Fibroblast of lung (primary cell): ENCODE data around the gene MICOS13. TPM values are rescaled to one million over a fixed set of nuclear protein-coding genes. Genes with fewer than 3 reads are reported as not detected.

Experiments
- DNase-seq, 2 donors: peaks; one replicate each; pipeline versions ENCODE4 v3.0.0 to v3.0.0-alpha.2; 2010; ENCODE audit warnings: low read depth in 2 of 2
- H2AFZ ChIP-seq: 2 replicates; pipeline ENCODE4 v1.5.1; 2012; ENCODE audit warnings: low read length, control low read depth, inconsistent platforms
- H3K27ac ChIP-seq: 2 replicates; pipeline ENCODE4 v1.5.1; 2011; ENCODE audit warnings: low read length, control low read depth; ENCODE audit not compliant: insufficient read depth
- H3K27me3 ChIP-seq: 2 replicates; pipeline ENCODE4 v1.5.1; 2011; ENCODE audit warnings: mild to moderate bottlenecking, low read length; ENCODE audit not compliant: control insufficient read depth, insufficient read depth
- H3K36me3 ChIP-seq: 2 replicates; pipeline ENCODE4 v1.5.1; 2011; ENCODE audit warnings: low read length; ENCODE audit not compliant: control insufficient read depth, insufficient read depth
- H3K4me1 ChIP-seq: 2 replicates; pipeline ENCODE4 v1.5.1; 2011; ENCODE audit warnings: low read length; ENCODE audit not compliant: control insufficient read depth, insufficient read depth; ENCODE audit errors: extremely low read depth
- H3K4me2 ChIP-seq: 2 replicates; pipeline ENCODE4 v1.5.1; 2011; ENCODE audit warnings: low read length, control low read depth; ENCODE audit not compliant: insufficient read depth; ENCODE audit errors: extremely low read depth
- H3K4me3 ChIP-seq, 4 experiments: fragments of 200-600 bp in 1 of 4; sonication (generic) in 1 of 4; replicated peaks in 1 of 4; 2 replicates each; pipeline ENCODE4 v1.5.1; 2011 to 2016; ENCODE audit warnings: low read length in 4 of 4, low read depth in 3 of 4, mild to moderate bottlenecking in 3 of 4, control low read depth in 2 of 4, inconsistent platforms in 1 of 4, mixed read lengths in 1 of 4; ENCODE audit not compliant: insufficient read depth in 1 of 4; ENCODE audit errors: control extremely low read depth in 1 of 4
- H3K79me2 ChIP-seq: 2 replicates; pipeline ENCODE4 v1.5.1; 2012; ENCODE audit warnings: mild to moderate bottlenecking, low read length, inconsistent platforms; ENCODE audit not compliant: control insufficient read depth, insufficient read depth
- H3K9ac ChIP-seq: 2 replicates; pipeline ENCODE4 v1.5.1; 2011; ENCODE audit warnings: mild to moderate bottlenecking, low read length, control low read depth; ENCODE audit not compliant: insufficient read depth
- H3K9me3 ChIP-seq: 2 replicates; pipeline ENCODE4 v1.5.1; 2012; ENCODE audit warnings: low read depth, low read length; ENCODE audit not compliant: control insufficient read depth, insufficient read depth
- H4K20me1 ChIP-seq: 2 replicates; pipeline ENCODE4 v1.5.1; 2011; ENCODE audit warnings: low read length; ENCODE audit not compliant: control insufficient read depth, insufficient read depth; ENCODE audit errors: extremely low read depth
- EZH2 ChIP-seq: IDR thresholded peaks from 2 replicates; pipeline ENCODE4 v1.5.1; 2012; ENCODE audit warnings: low read length, control low read depth, mild to moderate bottlenecking; ENCODE audit errors: missing control alignments
- polyA plus RNA-seq, 2 donors: library from polyadenylated mRNA; depleted of rRNA in 1 of 2; stranded (reverse) in 1 of 2; unstranded in 1 of 2; fragments of >200 nt; gene quantifications; 2 replicates each; pipeline ENCODE4 v1.2.1, GENCODE V29; 2011 to 2012; ENCODE audit warnings: missing spikeins in 1 of 2
- total RNA-seq: library from RNA; depleted of rRNA; stranded (reverse); fragments of >200 nt; gene quantifications from 2 replicates; pipeline ENCODE4 v1.2.1, GENCODE V29; 2014
- TF ChIP-seq, protein P1 (sequence below), 2 donors: IDR thresholded peaks in 1 of 2; conservative IDR thresholded peaks in 1 of 2; 1 replicate in 1 of 2; 2 replicates in 1 of 2; pipeline ENCODE4 v1.5.1; 2011 to 2012; ENCODE audit warnings: low read length in 2 of 2, control low read depth in 1 of 2, inconsistent platforms in 1 of 2, low read depth in 1 of 2, mild to moderate bottlenecking in 1 of 2

Gene MICOS13
- total and polyA plus RNA-seq, 2 donors (not counting 1 experiment from before 2014, with no cell fraction given): 20.8 to 73.5 TPM

DNA sequence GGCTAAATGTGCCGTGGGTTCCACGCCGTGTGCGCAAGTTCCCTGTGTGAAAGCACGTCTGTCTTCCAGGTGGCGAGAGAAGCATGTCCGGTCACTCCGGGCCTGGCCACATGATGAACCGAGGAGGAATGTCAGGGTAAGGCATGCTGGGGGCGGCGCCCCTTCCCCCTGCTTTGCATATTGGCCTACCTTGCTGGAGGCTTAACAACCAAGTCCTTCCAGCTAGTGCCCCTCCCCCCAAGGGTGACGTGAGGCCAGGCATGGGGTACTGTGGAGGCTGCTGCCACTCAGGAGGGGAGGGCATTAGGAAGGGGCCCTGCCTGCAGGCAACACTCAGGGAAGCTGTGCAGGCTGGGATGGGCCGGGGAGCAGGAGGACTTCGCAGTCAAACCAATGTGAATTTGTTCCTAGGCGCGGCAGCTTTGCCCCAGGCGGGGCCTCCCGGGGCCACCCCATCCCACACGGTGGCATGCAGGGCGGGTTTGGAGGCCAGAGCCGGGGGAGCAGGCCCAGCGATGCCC lies 12.5 kb downstream of the MICOS13 start:
- no peak overlapping the region for H2AFZ ChIP-seq
- H3K4me3 ChIP-seq: no peak overlapping the region
- no peaks in the 10 kb centered on the region for H4K20me1 ChIP-seq
- DNase-seq: no peak
- no peak overlapping the region for H3K9ac ChIP-seq
- peaks cover 36% of the 10 kb centered on the region for H3K36me3 ChIP-seq
- no peak for TF ChIP-seq EZH2
- no peak overlapping the region for H3K27ac ChIP-seq
- no peaks in the 10 kb centered on the region for H3K9me3 ChIP-seq
- H3K4me2 ChIP-seq: no peak overlapping the region
- peaks cover 3% of the 10 kb centered on the region for H3K4me1 ChIP-seq
- H3K27me3 ChIP-seq: no peaks in the 10 kb centered on the region
- H3K79me2 ChIP-seq: no peaks in the 10 kb centered on the region

DNA sequence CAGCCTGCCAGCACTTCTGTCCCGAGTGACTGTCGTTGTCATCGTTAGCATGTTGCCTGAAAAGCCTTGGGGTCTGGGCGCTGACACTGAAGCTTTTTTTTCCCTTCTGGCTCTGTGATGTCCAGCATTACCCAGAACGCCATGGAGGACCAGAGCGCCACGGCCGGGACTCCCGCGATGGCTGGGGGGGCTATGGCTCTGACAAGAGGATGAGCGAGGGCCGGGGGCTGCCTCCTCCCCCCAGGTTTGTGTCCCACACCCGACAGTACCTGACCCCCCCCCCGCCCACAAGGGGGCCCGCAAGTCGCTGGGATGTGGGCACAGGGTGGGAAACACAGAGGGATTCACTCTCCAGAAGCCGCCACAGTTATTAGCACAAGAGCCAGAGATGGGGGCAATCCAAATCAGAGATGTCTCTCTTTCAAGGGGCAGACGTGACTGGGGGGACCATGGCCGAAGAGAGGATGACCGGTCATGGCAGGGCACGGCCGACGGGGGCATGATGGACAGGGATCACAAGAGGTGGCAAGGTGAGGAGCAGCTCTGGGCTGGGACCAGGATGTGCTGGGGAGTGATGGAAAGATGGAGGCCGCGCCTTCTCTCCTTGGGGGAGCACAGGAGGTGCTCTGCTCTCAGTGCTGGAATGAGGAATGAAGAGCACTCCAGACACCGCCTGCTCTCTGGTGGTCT lies 13.2 kb downstream of the MICOS13 start:
- H3K36me3 ChIP-seq: peaks cover 37% of the 10 kb centered on the region
- H3K79me2 ChIP-seq: no peaks in the 10 kb centered on the region
- no peaks in the 10 kb centered on the region for H3K27me3 ChIP-seq
- no peak overlapping the region for H3K27ac ChIP-seq
- H3K4me3 ChIP-seq: no peak overlapping the region
- H3K9ac ChIP-seq: no peak overlapping the region
- no peaks in the 10 kb centered on the region for H4K20me1 ChIP-seq
- H3K9me3 ChIP-seq: no peaks in the 10 kb centered on the region
- peaks cover 3% of the 10 kb centered on the region for H3K4me1 ChIP-seq
- no peak overlapping the region for H3K4me2 ChIP-seq
- TF ChIP-seq EZH2: no peak
- TF ChIP-seq, protein P1, sequence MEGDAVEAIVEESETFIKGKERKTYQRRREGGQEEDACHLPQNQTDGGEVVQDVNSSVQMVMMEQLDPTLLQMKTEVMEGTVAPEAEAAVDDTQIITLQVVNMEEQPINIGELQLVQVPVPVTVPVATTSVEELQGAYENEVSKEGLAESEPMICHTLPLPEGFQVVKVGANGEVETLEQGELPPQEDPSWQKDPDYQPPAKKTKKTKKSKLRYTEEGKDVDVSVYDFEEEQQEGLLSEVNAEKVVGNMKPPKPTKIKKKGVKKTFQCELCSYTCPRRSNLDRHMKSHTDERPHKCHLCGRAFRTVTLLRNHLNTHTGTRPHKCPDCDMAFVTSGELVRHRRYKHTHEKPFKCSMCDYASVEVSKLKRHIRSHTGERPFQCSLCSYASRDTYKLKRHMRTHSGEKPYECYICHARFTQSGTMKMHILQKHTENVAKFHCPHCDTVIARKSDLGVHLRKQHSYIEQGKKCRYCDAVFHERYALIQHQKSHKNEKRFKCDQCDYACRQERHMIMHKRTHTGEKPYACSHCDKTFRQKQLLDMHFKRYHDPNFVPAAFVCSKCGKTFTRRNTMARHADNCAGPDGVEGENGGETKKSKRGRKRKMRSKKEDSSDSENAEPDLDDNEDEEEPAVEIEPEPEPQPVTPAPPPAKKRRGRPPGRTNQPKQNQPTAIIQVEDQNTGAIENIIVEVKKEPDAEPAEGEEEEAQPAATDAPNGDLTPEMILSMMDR (conservative IDR thresholded peaks at IDR 0.05 in 1 of 2, IDR thresholded peaks at IDR 0.05 in 1 of 2; ENCODE audit: low read depth in 1 of 2, low read length in 2 of 2): no peak
- no peak for DNase-seq
- H2AFZ ChIP-seq: no peak overlapping the region

DNA sequence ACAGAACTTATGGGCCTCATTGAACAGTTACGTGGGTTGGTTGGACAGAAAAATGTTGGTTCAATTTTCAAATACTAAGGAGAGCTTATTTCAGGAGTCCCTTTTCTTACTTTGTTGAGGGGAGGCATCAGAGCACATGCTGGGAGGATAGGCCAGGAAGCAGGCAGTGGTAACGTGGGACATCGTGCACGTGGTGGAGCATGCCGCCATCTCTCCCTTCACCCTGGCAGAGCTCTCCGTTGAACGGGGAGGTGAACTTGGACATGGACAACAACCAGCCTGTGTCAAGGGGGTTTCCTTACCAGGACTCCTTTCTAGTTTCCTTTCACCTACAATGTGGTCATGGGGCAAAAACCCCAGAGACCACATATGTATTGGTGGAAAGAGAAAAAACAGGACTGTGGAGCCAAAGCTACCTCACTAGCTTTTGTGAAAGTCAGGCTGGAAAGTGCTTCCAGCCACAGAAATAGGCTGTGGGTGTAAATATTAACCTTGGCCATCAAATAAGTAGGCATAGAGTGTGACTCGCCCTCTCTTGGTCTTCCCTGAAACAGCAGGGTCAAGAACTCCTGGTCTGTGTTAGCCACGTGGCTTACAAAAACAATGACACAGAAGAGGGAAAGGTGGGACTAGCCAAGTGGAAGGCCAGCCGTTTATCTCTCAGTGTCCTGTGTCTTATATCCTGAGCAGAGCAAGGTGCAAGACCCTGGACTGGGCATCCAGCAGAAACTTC lies 14.4 kb downstream of the MICOS13 start:
- no peaks in the 10 kb centered on the region for H3K9me3 ChIP-seq
- DNase-seq: peak; percentile 58 to 60
- H2AFZ ChIP-seq: no peak overlapping the region
- H3K4me3 ChIP-seq: no peak overlapping the region
- H3K4me1 ChIP-seq: peaks cover 3% of the 10 kb centered on the region
- TF ChIP-seq, protein P1 (conservative IDR thresholded peaks at IDR 0.05 in 1 of 2, IDR thresholded peaks at IDR 0.05 in 1 of 2; ENCODE audit: low read depth in 1 of 2, low read length in 2 of 2): peak; percentile 23 to 27
- no peak for TF ChIP-seq EZH2
- H3K27ac ChIP-seq: peak overlapping the region; percentile 10
- no peaks in the 10 kb centered on the region for H4K20me1 ChIP-seq
- H3K4me2 ChIP-seq: no peak overlapping the region
- no peaks in the 10 kb centered on the region for H3K79me2 ChIP-seq
- H3K9ac ChIP-seq: no peak overlapping the region
- peaks cover 37% of the 10 kb centered on the region for H3K36me3 ChIP-seq
- H3K27me3 ChIP-seq: no peaks in the 10 kb centered on the region
